ENCODE measurements around the gene NR2C2. TPM values are rescaled to one million over a fixed set of nuclear protein-coding genes. Genes with fewer than 3 reads are reported as not detected.

NR2C2 gene
- total RNA-seq, 2 experiments from 2014 or later: 35.9 to 62.1 TPM

DNA sequence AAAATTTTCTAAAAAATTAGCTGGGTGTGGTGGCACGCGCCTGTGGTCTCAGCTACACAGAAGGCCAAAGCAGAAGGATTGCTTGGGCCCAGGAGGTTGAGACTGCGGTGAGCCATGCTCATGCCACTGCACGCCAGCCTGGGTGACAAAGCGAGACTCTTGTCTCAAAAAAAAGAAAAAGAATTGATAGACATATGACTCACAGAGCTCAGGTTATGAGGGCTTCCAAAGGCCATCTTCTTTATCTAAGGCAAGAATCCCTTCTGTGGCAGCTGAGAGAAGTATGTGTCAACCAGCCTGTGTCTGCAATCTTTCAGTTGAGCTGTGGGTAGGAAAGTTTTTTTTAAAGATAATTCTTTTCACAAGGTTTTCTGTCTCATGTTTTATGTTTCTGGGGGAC lies 63.8 kb downstream of the NR2C2 start:
- ChIA-PET POLR2A (interaction anchor here (0.6 kb wide), 3 partner anchors 40 to 228 kb away, joined by 3 to 6 read pairs (median 4); no protein-coding TSS in a partner anchor), CTCF (ENCODE audit: unreplicated experiment) (no interaction called here)
- DNase-seq (ENCODE audit: low spot score): no peak
- Histone ChIP-seq H3K27ac (ENCODE audit: low read depth, low read length, poor library complexity, severe bottlenecking) (no peak overlapping the region), H3K4me3 (ENCODE audit: low read depth, low read length, poor library complexity, severe bottlenecking) (no peak overlapping the region), H3K36me3 (ENCODE audit: insufficient read depth, low read length) (peaks cover 72% of the 10 kb centered on the region), H3K79me2 (ENCODE audit: insufficient read depth, low read depth, low read length) (no peaks in the 10 kb centered on the region), H3K9me2 (ENCODE audit: insufficient read depth, low read length) (no peaks in the 10 kb centered on the region), H2AFZ (ENCODE audit: low read length) (no peak overlapping the region), H4K20me1 (ENCODE audit: insufficient read depth, low read length) (no peaks in the 10 kb centered on the region), H3K9me3 (ENCODE audit: low read length) (no peaks in the 10 kb centered on the region), H3K4me1 (ENCODE audit: insufficient read depth, low read length, poor library complexity, severe bottlenecking) (no peaks in the 10 kb centered on the region), H3K4me2 (ENCODE audit: low read length) (no peak overlapping the region)
- intact Hi-C loops (cut with micrococcal nuclease; ENCODE audit: unreplicated experiment): no loop called here
- no peak for TF ChIP-seq EZH2phosphoT487 (IDR thresholded peaks at IDR 0.05; ENCODE audit: borderline replicate concordance, low read depth, low read length)
- TF ChIP-seq, protein P1, sequence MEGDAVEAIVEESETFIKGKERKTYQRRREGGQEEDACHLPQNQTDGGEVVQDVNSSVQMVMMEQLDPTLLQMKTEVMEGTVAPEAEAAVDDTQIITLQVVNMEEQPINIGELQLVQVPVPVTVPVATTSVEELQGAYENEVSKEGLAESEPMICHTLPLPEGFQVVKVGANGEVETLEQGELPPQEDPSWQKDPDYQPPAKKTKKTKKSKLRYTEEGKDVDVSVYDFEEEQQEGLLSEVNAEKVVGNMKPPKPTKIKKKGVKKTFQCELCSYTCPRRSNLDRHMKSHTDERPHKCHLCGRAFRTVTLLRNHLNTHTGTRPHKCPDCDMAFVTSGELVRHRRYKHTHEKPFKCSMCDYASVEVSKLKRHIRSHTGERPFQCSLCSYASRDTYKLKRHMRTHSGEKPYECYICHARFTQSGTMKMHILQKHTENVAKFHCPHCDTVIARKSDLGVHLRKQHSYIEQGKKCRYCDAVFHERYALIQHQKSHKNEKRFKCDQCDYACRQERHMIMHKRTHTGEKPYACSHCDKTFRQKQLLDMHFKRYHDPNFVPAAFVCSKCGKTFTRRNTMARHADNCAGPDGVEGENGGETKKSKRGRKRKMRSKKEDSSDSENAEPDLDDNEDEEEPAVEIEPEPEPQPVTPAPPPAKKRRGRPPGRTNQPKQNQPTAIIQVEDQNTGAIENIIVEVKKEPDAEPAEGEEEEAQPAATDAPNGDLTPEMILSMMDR (conservative IDR thresholded peaks at IDR 0.05; ENCODE audit: low read length): no peak
- BruUV-seq (replicated peaks): no TSS peak

DNA sequence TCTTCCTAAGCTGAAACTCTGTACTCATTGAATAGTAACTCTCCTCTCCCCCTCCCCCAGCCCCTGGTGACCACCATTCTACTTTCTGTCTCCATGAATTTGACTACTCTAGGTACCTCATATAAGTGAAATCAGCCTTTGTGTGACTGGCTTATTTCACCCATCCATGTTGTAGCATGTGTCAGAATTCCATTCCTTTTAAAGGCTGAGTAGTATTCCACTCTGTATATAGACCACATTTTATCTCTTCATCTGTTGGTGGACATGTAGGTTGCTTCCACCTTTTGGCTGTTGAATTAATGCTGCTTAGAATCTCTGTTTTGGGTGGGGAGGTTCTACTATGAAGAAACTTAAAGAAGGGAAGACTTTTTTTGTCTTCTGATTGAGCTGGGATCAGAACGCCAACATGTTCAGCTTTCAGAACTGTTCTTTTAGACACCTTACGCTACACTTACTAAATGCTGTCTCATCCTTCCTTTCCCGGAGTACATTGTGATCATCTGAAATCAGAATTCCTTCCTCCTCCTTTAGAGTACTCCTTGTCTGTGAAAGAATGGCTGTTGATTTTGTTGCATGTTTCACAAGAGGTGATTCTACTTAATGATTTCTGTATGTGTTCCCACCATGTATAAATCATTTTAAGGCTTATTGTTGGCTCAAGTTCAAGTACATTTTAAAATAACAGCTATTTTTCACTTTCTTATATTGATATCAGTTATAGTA lies 67.4 kb downstream of the NR2C2 start:
- CTCF ChIA-PET (ENCODE audit: unreplicated experiment): interaction anchor here (0.5 kb wide), 1 partner anchor 73 kb away, joined by 3 read pairs; no protein-coding TSS in a partner anchor
- Histone ChIP-seq H2AFZ (ENCODE audit: low read length) (no peak overlapping the region), H3K9me2 (ENCODE audit: insufficient read depth, low read length) (no peaks in the 10 kb centered on the region), H3K27ac (ENCODE audit: low read depth, low read length, poor library complexity, severe bottlenecking) (no peak overlapping the region), H3K4me2 (ENCODE audit: low read length) (no peak overlapping the region), H3K4me1 (ENCODE audit: insufficient read depth, low read length, poor library complexity, severe bottlenecking) (no peaks in the 10 kb centered on the region), H3K79me2 (ENCODE audit: insufficient read depth, low read depth, low read length) (no peaks in the 10 kb centered on the region), H4K20me1 (ENCODE audit: insufficient read depth, low read length) (no peaks in the 10 kb centered on the region), H3K36me3 (ENCODE audit: insufficient read depth, low read length) (peaks cover 81% of the 10 kb centered on the region), H3K9me3 (ENCODE audit: low read length) (no peaks in the 10 kb centered on the region), H3K4me3 (ENCODE audit: low read depth, low read length, poor library complexity, severe bottlenecking) (no peak overlapping the region)
- no TSS peak for BruUV-seq (replicated peaks)
- no peak for DNase-seq (ENCODE audit: low spot score)
- POLR2A ChIA-PET: interaction anchor here (0.8 kb wide), 1 partner anchor 15 kb away, joined by 3 read pairs; no protein-coding TSS in a partner anchor
- intact Hi-C loops (cut with micrococcal nuclease; ENCODE audit: unreplicated experiment): no loop called here
- no peak for TF ChIP-seq EZH2phosphoT487 (IDR thresholded peaks at IDR 0.05; ENCODE audit: borderline replicate concordance, low read depth, low read length)
- TF ChIP-seq, protein P1 (conservative IDR thresholded peaks at IDR 0.05; ENCODE audit: low read length): no peak

DNA sequence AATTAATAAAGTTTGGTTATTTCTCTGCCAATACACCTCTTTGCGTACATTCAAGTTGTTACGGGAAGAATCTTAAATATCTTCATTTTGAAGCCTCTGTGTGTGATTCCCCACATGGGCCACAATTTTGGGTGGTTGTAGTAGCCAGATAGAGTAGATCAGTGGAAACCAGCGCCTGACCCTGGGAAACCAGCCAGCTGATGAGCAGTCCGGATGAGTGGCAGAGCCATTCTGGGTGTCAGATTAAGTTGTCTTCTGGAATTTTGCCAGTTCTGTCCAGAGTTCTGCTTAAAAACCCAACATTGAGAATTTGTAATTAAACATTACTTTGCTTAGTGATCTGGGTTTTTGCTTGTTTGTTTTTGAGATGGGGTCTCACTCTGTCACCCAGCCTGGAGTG lies 68.1 kb downstream of the NR2C2 start:
- Histone ChIP-seq H3K9me3 (ENCODE audit: low read length) (no peaks in the 10 kb centered on the region), H3K4me2 (ENCODE audit: low read length) (no peak overlapping the region), H3K79me2 (ENCODE audit: insufficient read depth, low read depth, low read length) (no peaks in the 10 kb centered on the region), H3K4me3 (ENCODE audit: low read depth, low read length, poor library complexity, severe bottlenecking) (no peak overlapping the region), H2AFZ (ENCODE audit: low read length) (no peak overlapping the region), H3K27ac (ENCODE audit: low read depth, low read length, poor library complexity, severe bottlenecking) (no peak overlapping the region), H3K36me3 (ENCODE audit: insufficient read depth, low read length) (peaks cover 86% of the 10 kb centered on the region), H4K20me1 (ENCODE audit: insufficient read depth, low read length) (no peaks in the 10 kb centered on the region), H3K4me1 (ENCODE audit: insufficient read depth, low read length, poor library complexity, severe bottlenecking) (no peaks in the 10 kb centered on the region), H3K9me2 (ENCODE audit: insufficient read depth, low read length) (no peaks in the 10 kb centered on the region)
- ChIA-PET POLR2A (interaction anchor here (0.8 kb wide), 1 partner anchor 14 kb away, joined by 3 read pairs; no protein-coding TSS in a partner anchor), CTCF (ENCODE audit: unreplicated experiment) (no interaction called here)
- intact Hi-C loops (cut with micrococcal nuclease; ENCODE audit: unreplicated experiment): no loop called here
- no peak for TF ChIP-seq EZH2phosphoT487 (IDR thresholded peaks at IDR 0.05; ENCODE audit: borderline replicate concordance, low read depth, low read length)
- TF ChIP-seq, protein P1 (conservative IDR thresholded peaks at IDR 0.05; ENCODE audit: low read length): no peak
- DNase-seq (ENCODE audit: low spot score): no peak
- no TSS peak for BruUV-seq (replicated peaks)

Measured in OCI-LY7 (cell line).